Measurements from ENCODE around the gene ZACN. TPM values are rescaled to one million over a fixed set of nuclear protein-coding genes. Genes with fewer than 3 reads are reported as not detected.

Gene ZACN
- polyA plus RNA-seq, 1 of the 3 experiments (the other 2 are of a cell fraction) = not detected

DNA sequence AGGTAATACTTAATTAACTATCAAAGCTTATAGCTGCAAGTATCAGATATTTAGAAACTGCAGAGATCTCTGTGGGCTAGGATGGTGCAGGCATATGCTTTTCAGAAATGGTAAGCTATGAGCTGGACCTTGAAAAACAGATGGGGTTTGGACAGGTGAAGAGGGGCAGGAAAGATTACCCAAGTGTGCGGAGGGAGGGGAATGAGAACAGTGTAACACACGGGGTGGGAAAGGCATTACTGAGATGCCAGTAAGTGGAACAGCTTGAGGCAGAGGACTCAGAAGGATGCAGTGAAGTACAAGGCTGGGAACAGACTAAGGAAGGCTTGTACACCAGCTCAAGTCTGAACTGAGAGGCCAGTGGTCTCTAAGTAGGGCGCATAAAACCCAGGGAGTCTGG lies 29.7 kb upstream of the ZACN start:
- POLR2A ChIA-PET = no interaction called here
- Histone ChIP-seq H3K4me3 (ENCODE audit: low read depth in 2 of 2, low read length in 1 of 2) (no peak overlapping the region), H3K36me3 (replicated peaks in 1 of 2; ENCODE audit: control insufficient read depth in 1 of 2, insufficient read depth in 2 of 2, low read length in 1 of 2) (peaks cover 73 to 83% of the 10 kb centered on the region in 2 experiments), H3K27me3 (ENCODE audit: insufficient read depth) (no peaks in the 10 kb centered on the region), H3K9me3 (no peaks in the 10 kb centered on the region), H3K27ac (ENCODE audit: low read depth in 2 of 2, low read length in 1 of 2) (peak overlapping the region in 1 of 2 experiments; percentile 42; a peak in 2 of 4 replicates), H4K20me1 (ENCODE audit: insufficient read depth) (no peaks in the 10 kb centered on the region), H3K9ac (no peak overlapping the region), H2AFZ (ENCODE audit: low read depth) (no peak overlapping the region), H3K4me1 (ENCODE audit: control insufficient read depth in 1 of 2, insufficient read depth in 2 of 2, low read depth in 1 of 2, low read length in 1 of 2) (no peaks in the 10 kb centered on the region), H3K79me2 (ENCODE audit: insufficient read depth) (peaks cover 22% of the 10 kb centered on the region; the same call in 1 of the 2 replicates), H3F3A (replicated peaks; ENCODE audit: insufficient read depth) (peaks cover 13% of the 10 kb centered on the region), H3K4me2 (no peak overlapping the region), H3K9me2 (no peaks in the 10 kb centered on the region)
- no peak for DNase-seq
- CTCF ChIA-PET = interaction anchor here (0.9 to 1.6 kb wide), 3 partner anchors 35 to 204 kb away, joined by 3 to 7 read pairs (median 4); no protein-coding TSS in a partner anchor
- TF ChIP-seq MXI1 (IDR thresholded peaks at IDR 0.05; ENCODE audit: low read depth, low read length) (no peak), JUND (IDR thresholded peaks at IDR 0.05) (no peak), FOSL2 (IDR thresholded peaks at IDR 0.05; ENCODE audit: borderline replicate concordance, low read depth) (no peak), FOXJ3 (CRISPR knock-in tag; IDR thresholded peaks at IDR 0.05) (no peak), GATA2 (CRISPR knock-in tag; IDR thresholded peaks at IDR 0.05) (no peak), NFIC (IDR thresholded peaks at IDR 0.05; ENCODE audit: borderline replicate concordance) (no peak)
- WGBS (ENCODE audit: low lambda C conversion rate) = 86% methylated on average over 3 of the region's 3 CpGs

DNA sequence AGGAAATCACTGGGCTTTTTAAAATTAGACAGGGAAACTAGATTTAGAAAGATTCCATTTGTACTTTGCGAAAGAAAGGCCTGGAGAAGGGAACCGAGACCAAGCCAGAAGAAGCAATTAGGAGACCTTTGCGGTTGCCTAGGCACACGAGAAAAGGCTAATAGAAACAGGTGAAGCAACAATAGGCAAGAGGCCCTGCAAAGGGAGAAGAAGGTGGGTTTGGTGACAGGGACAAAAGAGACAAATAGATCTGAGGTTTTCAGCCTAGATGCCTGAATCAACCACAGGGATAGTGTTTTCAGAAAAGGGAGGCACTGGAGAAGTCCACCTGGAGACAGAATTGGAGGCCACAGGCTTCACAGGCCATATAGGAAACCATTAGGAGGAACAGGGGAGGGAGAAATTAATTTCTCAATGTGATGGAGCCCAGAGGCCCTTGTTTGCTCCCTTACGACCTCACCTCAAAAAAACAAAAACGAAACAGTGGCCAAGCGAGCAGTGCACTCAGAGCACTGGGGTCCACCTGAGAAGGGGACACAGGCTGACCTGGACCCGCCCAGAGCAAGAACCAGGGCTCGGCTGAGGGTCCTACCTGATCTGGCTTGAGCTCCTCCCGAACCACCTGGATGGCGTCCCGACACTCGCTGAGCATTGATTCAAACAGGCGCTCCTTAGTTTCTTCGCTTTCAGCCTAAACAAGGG lies 29.0 kb upstream of the ZACN start:
- Histone ChIP-seq H3K36me3 (replicated peaks in 1 of 2; ENCODE audit: control insufficient read depth in 1 of 2, insufficient read depth in 2 of 2, low read length in 1 of 2) (peaks cover 68 to 83% of the 10 kb centered on the region in 2 experiments), H3K9me2 (no peaks in the 10 kb centered on the region), H3K9ac (no peak overlapping the region), H3K4me3 (ENCODE audit: low read depth in 2 of 2, low read length in 1 of 2) (no peak overlapping the region), H3K27me3 (ENCODE audit: insufficient read depth) (no peaks in the 10 kb centered on the region), H3K9me3 (no peaks in the 10 kb centered on the region), H2AFZ (ENCODE audit: low read depth) (no peak overlapping the region), H3K27ac (ENCODE audit: low read depth in 2 of 2, low read length in 1 of 2) (no peak overlapping the region), H3K79me2 (ENCODE audit: insufficient read depth) (peaks cover 22% of the 10 kb centered on the region; the same call in 1 of the 2 replicates), H3K4me2 (no peak overlapping the region), H3K4me1 (ENCODE audit: control insufficient read depth in 1 of 2, insufficient read depth in 2 of 2, low read depth in 1 of 2, low read length in 1 of 2) (no peaks in the 10 kb centered on the region), H3F3A (replicated peaks; ENCODE audit: insufficient read depth) (peaks cover 13% of the 10 kb centered on the region), H4K20me1 (ENCODE audit: insufficient read depth) (no peaks in the 10 kb centered on the region)
- no peak for DNase-seq
- TF ChIP-seq USF1 (IDR thresholded peaks at IDR 0.05; ENCODE audit: borderline replicate concordance, low read depth) = no peak
- TF ChIP-seq FOXM1 (IDR thresholded peaks at IDR 0.05; ENCODE audit: low read depth) = no peak
- no peak for TF ChIP-seq POLR2AphosphoS5 (IDR thresholded peaks at IDR 0.05; ENCODE audit: low read depth, low read length)
- no peak for TF ChIP-seq NFIC (IDR thresholded peaks at IDR 0.05; ENCODE audit: borderline replicate concordance)
- no peak for TF ChIP-seq ELF1 (IDR thresholded peaks at IDR 0.05)
- TF ChIP-seq MXI1 (IDR thresholded peaks at IDR 0.05; ENCODE audit: low read depth, low read length) = no peak
- CTCF ChIA-PET = interaction anchor here (1.0 to 2.6 kb wide), 5 partner anchors 25 to 230 kb away, joined by 3 to 17 read pairs (median 7); partner anchors contain the start of gene GALR2
- 95% methylated on average over 15 of the region's 15 CpGs for WGBS (ENCODE audit: low lambda C conversion rate)
- POLR2A ChIA-PET = no interaction called here
